Measurements from ENCODE around the gene SEPTIN10.
"Not testable (repeated sequence)": the region's sequence is repeated elsewhere in the genome, so short reads cannot be mapped to it uniquely, and the experiment has no call there.

SEPTIN10 gene

GRCh38 chr2:109595644-109596043 lies 18.1 kb downstream of the SEPTIN10 start:
- no peak overlapping the region for H3K27ac Mint-ChIP-seq
- no peaks in the 10 kb centered on the region for H3K9me3 Mint-ChIP-seq
- peaks cover 8% of the 10 kb centered on the region for H3K27me3 Mint-ChIP-seq
- no peak for DNase-seq
- no peak overlapping the region for H3K4me3 Mint-ChIP-seq
- H3K4me1 Mint-ChIP-seq (ENCODE audit: low read depth) = no peaks in the 10 kb centered on the region
- H3K36me3 Mint-ChIP-seq (ENCODE audit: low read depth) = no peaks in the 10 kb centered on the region

GRCh38 chr2:109594246-109594885 lies 19.4 kb downstream of the SEPTIN10 start:
- Mint-ChIP-seq H3K27me3 (no peaks in the 10 kb centered on the region), H3K27ac (no peak overlapping the region), H3K36me3 (ENCODE audit: low read depth) (no peaks in the 10 kb centered on the region), H3K9me3 (no peaks in the 10 kb centered on the region), H3K4me3 (no peak overlapping the region), H3K4me1 (ENCODE audit: low read depth) (no peaks in the 10 kb centered on the region)
- DNase-seq = no peak

- Mint-ChIP-seq H3K27me3 (no peaks in the 10 kb centered on the region), H3K4me1 (ENCODE audit: low read depth) (no peaks in the 10 kb centered on the region), H3K27ac (no peak overlapping the region), H3K9me3 (no peaks in the 10 kb centered on the region), H3K4me3 (no peak overlapping the region), H3K36me3 (ENCODE audit: low read depth) (no peaks in the 10 kb centered on the region)
- no peak for DNase-seq
Observed at GRCh38 chr2:109592905-109593304, 20.9 kb downstream of the SEPTIN10 start.

GRCh38 chr2:109591206-109591605 lies 22.6 kb downstream of the SEPTIN10 start:
- no peaks in the 10 kb centered on the region for H3K27me3 Mint-ChIP-seq
- no peak overlapping the region for H3K4me3 Mint-ChIP-seq
- H3K9me3 Mint-ChIP-seq = no peaks in the 10 kb centered on the region
- no peaks in the 10 kb centered on the region for H3K4me1 Mint-ChIP-seq (ENCODE audit: low read depth)
- no peak overlapping the region for H3K27ac Mint-ChIP-seq
- no peak for DNase-seq
- H3K36me3 Mint-ChIP-seq (ENCODE audit: low read depth) = no peaks in the 10 kb centered on the region

GRCh38 chr2:109586687-109587086 lies 27.1 kb downstream of the SEPTIN10 start:
- Mint-ChIP-seq H3K4me3 (no peak overlapping the region), H3K27ac (no peak overlapping the region), H3K36me3 (ENCODE audit: low read depth) (no peaks in the 10 kb centered on the region), H3K9me3 (no peaks in the 10 kb centered on the region), H3K27me3 (no peaks in the 10 kb centered on the region), H3K4me1 (ENCODE audit: low read depth) (no peaks in the 10 kb centered on the region)
- no peak for DNase-seq

GRCh38 chr2:109582928-109583895 lies 30.6 kb downstream of the SEPTIN10 start:
- H3K4me1 Mint-ChIP-seq (ENCODE audit: low read depth) = no peaks in the 10 kb centered on the region

GRCh38 chr2:109577630-109578029 lies 36.1 kb downstream of the SEPTIN10 start:
- not testable (repeated sequence) for H3K4me3 Mint-ChIP-seq; H3K27ac Mint-ChIP-seq; H3K9me3 Mint-ChIP-seq; DNase-seq; H3K36me3 Mint-ChIP-seq (ENCODE audit: low read depth); H3K27me3 Mint-ChIP-seq; H3K4me1 Mint-ChIP-seq (ENCODE audit: low read depth)

More at GRCh38 chr2:109582928-109583895, 30.6 kb downstream of the SEPTIN10 start:
- Mint-ChIP-seq H3K9me3 (no peaks in the 10 kb centered on the region), H3K27me3 (peaks cover 3% of the 10 kb centered on the region), H3K4me3 (no peak overlapping the region), H3K36me3 (ENCODE audit: low read depth) (no peaks in the 10 kb centered on the region), H3K27ac (no peak overlapping the region)
- DNase-seq = no peak

GRCh38 chr2:109575373-109575772 lies 38.4 kb downstream of the SEPTIN10 start:
- Mint-ChIP-seq H3K27me3 (peaks cover 8% of the 10 kb centered on the region), H3K4me1 (ENCODE audit: low read depth) (no peaks in the 10 kb centered on the region), H3K27ac (no peak overlapping the region)

GRCh38 chr2:109563980-109564550 lies 49.7 kb downstream of the SEPTIN10 start:
- no peak for DNase-seq
- Mint-ChIP-seq H3K9me3 (no peaks in the 10 kb centered on the region), H3K27me3 (peaks cover 4% of the 10 kb centered on the region), H3K36me3 (ENCODE audit: low read depth) (no peaks in the 10 kb centered on the region), H3K4me1 (ENCODE audit: low read depth) (peaks cover 21% of the 10 kb centered on the region), H3K4me3 (no peak overlapping the region), H3K27ac (no peak overlapping the region)

More at GRCh38 chr2:109575373-109575772, 38.4 kb downstream of the SEPTIN10 start:
- Mint-ChIP-seq H3K36me3 (ENCODE audit: low read depth) (no peaks in the 10 kb centered on the region), H3K4me3 (no peak overlapping the region), H3K9me3 (no peaks in the 10 kb centered on the region)
- DNase-seq = no peak

- Mint-ChIP-seq H3K4me3 (no peak overlapping the region), H3K9me3 (no peaks in the 10 kb centered on the region), H3K4me1 (ENCODE audit: low read depth) (peaks cover 26% of the 10 kb centered on the region), H3K36me3 (ENCODE audit: low read depth) (no peaks in the 10 kb centered on the region), H3K27me3 (peaks cover 4% of the 10 kb centered on the region), H3K27ac (no peak overlapping the region)
- DNase-seq = no peak
Observed at GRCh38 chr2:109563288-109563687, 50.5 kb downstream of the SEPTIN10 start.

- H3K27me3 Mint-ChIP-seq = peaks cover 4% of the 10 kb centered on the region
- no peaks in the 10 kb centered on the region for H3K9me3 Mint-ChIP-seq
- no peak overlapping the region for H3K27ac Mint-ChIP-seq
- no peak for DNase-seq
- H3K36me3 Mint-ChIP-seq (ENCODE audit: low read depth) = no peaks in the 10 kb centered on the region
- peaks cover 26% of the 10 kb centered on the region for H3K4me1 Mint-ChIP-seq (ENCODE audit: low read depth)
- H3K4me3 Mint-ChIP-seq = no peak overlapping the region
Observed at GRCh38 chr2:109562421-109562820, 51.3 kb downstream of the SEPTIN10 start.

- Mint-ChIP-seq H3K9me3 (no peaks in the 10 kb centered on the region), H3K4me3 (no peak overlapping the region), H3K27ac (no peak overlapping the region), H3K36me3 (ENCODE audit: low read depth) (no peaks in the 10 kb centered on the region), H3K27me3 (peaks cover 2% of the 10 kb centered on the region), H3K4me1 (ENCODE audit: low read depth) (peaks cover 26% of the 10 kb centered on the region)
- DNase-seq = no peak
Observed at GRCh38 chr2:109560265-109560664, 53.5 kb downstream of the SEPTIN10 start.

GRCh38 chr2:109558076-109558882 lies 55.5 kb downstream of the SEPTIN10 start:
- H3K9me3 Mint-ChIP-seq = no peaks in the 10 kb centered on the region
- no peak overlapping the region for H3K27ac Mint-ChIP-seq
- peaks cover 22% of the 10 kb centered on the region for H3K4me1 Mint-ChIP-seq (ENCODE audit: low read depth)
- peaks cover 2% of the 10 kb centered on the region for H3K27me3 Mint-ChIP-seq
- no peaks in the 10 kb centered on the region for H3K36me3 Mint-ChIP-seq (ENCODE audit: low read depth)
- no peak for DNase-seq
- no peak overlapping the region for H3K4me3 Mint-ChIP-seq

GRCh38 chr2:109557309-109557708 lies 56.5 kb downstream of the SEPTIN10 start:
- Mint-ChIP-seq H3K4me1 (ENCODE audit: low read depth) (peaks cover 20% of the 10 kb centered on the region), H3K36me3 (ENCODE audit: low read depth) (no peaks in the 10 kb centered on the region), H3K9me3 (no peaks in the 10 kb centered on the region), H3K27me3 (peaks cover 2% of the 10 kb centered on the region), H3K27ac (no peak overlapping the region), H3K4me3 (no peak overlapping the region)
- no peak for DNase-seq

All from activated T-cell treated with anti-CD3 and anti-CD28 coated beads, Interleukin-2, amount 50 U/mL, for 24 hours (primary cell).